Measurements from ENCODE around the gene BRD7. TPM values are rescaled to one million over a fixed set of nuclear protein-coding genes. Genes with fewer than 3 reads are reported as not detected.

Gene BRD7
- total RNA-seq, 1 experiment from 2014 or later, result 76.6 TPM

- no peak for DNase-seq
- H3K9me2 ChIP-seq (ENCODE audit: insufficient read depth), result no peaks in the 10 kb centered on the region
- no peaks in the 10 kb centered on the region for H3K27me3 ChIP-seq (ENCODE audit: insufficient read depth, low read depth)
- intact Hi-C loops (cut with micrococcal nuclease; ENCODE audit: unreplicated experiment), result no loop called here
- H3K27ac ChIP-seq, result no peak overlapping the region
- no peak for TF ChIP-seq EZH2 (IDR thresholded peaks at IDR 0.05; ENCODE audit: low read depth)
- no peak for TF ChIP-seq CTCF (conservative IDR thresholded peaks at IDR 0.05)
- H3K9me3 ChIP-seq (ENCODE audit: insufficient read depth, low read depth), result no peaks in the 10 kb centered on the region
- peaks cover 3% of the 10 kb centered on the region; the same call in 1 of the 2 replicates for H4K20me1 ChIP-seq (ENCODE audit: insufficient read depth)
- no peak overlapping the region for H2AFZ ChIP-seq
- no peaks in the 10 kb centered on the region for H3K36me3 ChIP-seq (ENCODE audit: low read depth)
- H3K79me2 ChIP-seq (ENCODE audit: low read depth), result no peaks in the 10 kb centered on the region
- POLR2A ChIA-PET (ENCODE audit: unreplicated experiment), result no interaction called here
- BruUV-seq (replicated peaks), result no TSS peak
- H3K4me2 ChIP-seq, result no peak overlapping the region
- no peaks in the 10 kb centered on the region for H3F3A ChIP-seq (ENCODE audit: insufficient read depth, low read depth)
- CTCF ChIA-PET, result no interaction called here
- peaks cover 30% of the 10 kb centered on the region for H3K4me1 ChIP-seq (replicated peaks; ENCODE audit: insufficient read depth)
- H3K4me3 ChIP-seq, result no peak overlapping the region
These were observed 98.2 kb downstream of the BRD7 start for GRCh38 chr16:50270510-50271147.

GRCh38 chr16:50269769-50270509 lies 98.8 kb downstream of the BRD7 start:
- H3K36me3 ChIP-seq (ENCODE audit: low read depth), result no peaks in the 10 kb centered on the region
- no peaks in the 10 kb centered on the region for H3K27me3 ChIP-seq (ENCODE audit: insufficient read depth, low read depth)
- intact Hi-C loops (cut with micrococcal nuclease; ENCODE audit: unreplicated experiment), result no loop called here
- ChIA-PET CTCF (no interaction called here), POLR2A (ENCODE audit: unreplicated experiment) (interaction anchor here (0.5 kb wide), 1 partner anchor 10 kb away, joined by 3 read pairs; no protein-coding TSS in a partner anchor)
- no peaks in the 10 kb centered on the region for H3K9me2 ChIP-seq (ENCODE audit: insufficient read depth)
- TF ChIP-seq EZH2 (IDR thresholded peaks at IDR 0.05; ENCODE audit: low read depth) (no peak), CTCF (conservative IDR thresholded peaks at IDR 0.05) (no peak)
- no peak overlapping the region for H3K4me2 ChIP-seq
- 0 out of 2 replicates have a peak, but pooled peaks cover 6% of the 10 kb centered on the region for H3F3A ChIP-seq (ENCODE audit: insufficient read depth, low read depth)
- no peak overlapping the region for H3K4me3 ChIP-seq
- H3K27ac ChIP-seq, result no peak overlapping the region
- H3K79me2 ChIP-seq (ENCODE audit: low read depth), result no peaks in the 10 kb centered on the region
- H2AFZ ChIP-seq, result no peak overlapping the region
- DNase-seq, result no peak
- BruUV-seq (replicated peaks), result no TSS peak
- no peaks in the 10 kb centered on the region for H3K9me3 ChIP-seq (ENCODE audit: insufficient read depth, low read depth)
- H4K20me1 ChIP-seq (ENCODE audit: insufficient read depth), result peaks cover 3% of the 10 kb centered on the region; the same call in 1 of the 2 replicates
- peaks cover 37% of the 10 kb centered on the region for H3K4me1 ChIP-seq (replicated peaks; ENCODE audit: insufficient read depth)

- no peaks in the 10 kb centered on the region for H3K9me3 ChIP-seq (ENCODE audit: insufficient read depth, low read depth)
- H3K27ac ChIP-seq, result no peak overlapping the region
- peaks cover 42% of the 10 kb centered on the region for H3K4me1 ChIP-seq (replicated peaks; ENCODE audit: insufficient read depth)
- POLR2A ChIA-PET (ENCODE audit: unreplicated experiment), result no interaction called here
- no peak for TF ChIP-seq CTCF (conservative IDR thresholded peaks at IDR 0.05)
- no peak for TF ChIP-seq EZH2 (IDR thresholded peaks at IDR 0.05; ENCODE audit: low read depth)
- H3K4me2 ChIP-seq, result no peak overlapping the region
- H3K79me2 ChIP-seq (ENCODE audit: low read depth), result no peaks in the 10 kb centered on the region
- H3K27me3 ChIP-seq (ENCODE audit: insufficient read depth, low read depth), result no peaks in the 10 kb centered on the region
- H3K36me3 ChIP-seq (ENCODE audit: low read depth), result no peaks in the 10 kb centered on the region
- H3F3A ChIP-seq (ENCODE audit: insufficient read depth, low read depth), result peaks cover 13% of the 10 kb centered on the region; the same call in 1 of the 2 replicates
- no peak for DNase-seq
- BruUV-seq (replicated peaks), result no TSS peak
- H3K4me3 ChIP-seq, result no peak overlapping the region
- H4K20me1 ChIP-seq (ENCODE audit: insufficient read depth), result peaks cover 3% of the 10 kb centered on the region; the same call in 1 of the 2 replicates
- no peaks in the 10 kb centered on the region for H3K9me2 ChIP-seq (ENCODE audit: insufficient read depth)
- no peak overlapping the region for H2AFZ ChIP-seq
- CTCF ChIA-PET, result no interaction called here
- intact Hi-C loops (cut with micrococcal nuclease; ENCODE audit: unreplicated experiment), result no loop called here
These were observed 99.6 kb downstream of the BRD7 start for GRCh38 chr16:50269061-50269705.

All from PC-9 (cell line).